B cell (primary cell): Measurements from ENCODE around the gene METRNL. TPM values are rescaled to one million over a fixed set of nuclear protein-coding genes. Genes with fewer than 3 reads are reported as not detected.

Experiments used
- ATAC-seq: fragments of 200-7000 bp; cut with Tn5 transposase; one replicate; pipeline ENCODE4 v1.10.0; 2021; ENCODE audit warnings: low read depth, mild to moderate bottlenecking, moderate number of reproducible peaks, moderate library complexity
- CTCF ChIA-PET: fragments of 350-600 bp; sonication (Branson Sonifier 250); formaldehyde crosslinking; loops from one replicate; lab custom pipeline; 2021; ENCODE audit warnings: antibody characterized with exemption, inconsistent platforms; lab: Charles Lee
- POLR2A ChIA-PET: fragments of 350-600 bp; sonication (Branson Sonifier 250); formaldehyde crosslinking; loops from one replicate; lab custom pipeline; 2021; ENCODE audit warnings: antibody characterized with exemption; lab: Charles Lee
- DNase-seq: peaks from one replicate; pipeline ENCODE4 v3.0.0; 2013
- H2AFZ ChIP-seq: 2 replicates; pipeline ENCODE4 v1.6.1; 2012; ENCODE audit warnings: mild to moderate bottlenecking, low read depth, low read length; ENCODE audit not compliant: insufficient read depth, poor library complexity, severe bottlenecking
- H3K27ac ChIP-seq, 2 donors: 1 replicate in 1 of 2; 2 replicates in 1 of 2; pipeline ENCODE4 v1.5.1; 2012 to 2013; ENCODE audit warnings: low read length in 2 of 2, mild to moderate bottlenecking in 2 of 2, moderate library complexity in 1 of 2
- H3K27me3 ChIP-seq, 4 experiments: fragments of 200-600 bp in 1 of 4; sonication (generic) in 1 of 4; replicated peaks in 1 of 4; 1 replicate in 2 of 4; 2 replicates in 2 of 4; pipeline versions ENCODE4 v1.6.1 to v1.7.0; 2013 to 2016; ENCODE audit warnings: low read length in 3 of 4, mild to moderate bottlenecking in 2 of 4, mixed read lengths in 1 of 4, moderate library complexity in 1 of 4; ENCODE audit not compliant: insufficient read depth in 4 of 4, control insufficient read depth in 3 of 4; ENCODE audit errors: control extremely low read depth in 1 of 4
- H3K36me3 ChIP-seq, 2 experiments: replicated peaks in 1 of 2; 1 replicate in 1 of 2; 2 replicates in 1 of 2; pipeline versions ENCODE4 v1.6.1 to v1.7.1; 2013; ENCODE audit warnings: low read length in 1 of 2; ENCODE audit not compliant: insufficient read depth in 2 of 2, control insufficient read depth in 1 of 2; ENCODE audit errors: control extremely low read depth in 1 of 2, extremely low read depth in 1 of 2
- H3K4me1 ChIP-seq, 2 donors: fragments of 200-600 bp in 1 of 2; sonication (generic) in 1 of 2; 1 replicate in 1 of 2; 2 replicates in 1 of 2; pipeline versions ENCODE4 v1.5.1 to v1.6.1; 2013 to 2017; ENCODE audit warnings: low read length in 2 of 2; ENCODE audit not compliant: control insufficient read depth in 2 of 2, insufficient read depth in 2 of 2
- H3K4me2 ChIP-seq: replicated peaks from 2 replicates; pipeline ENCODE3; 2012; ENCODE audit warnings: mild to moderate bottlenecking, low read depth, low read length; ENCODE audit not compliant: poor library complexity, severe bottlenecking
- H3K4me3 ChIP-seq, 5 experiments: fragments of 200-600 bp in 1 of 5; sonication (generic) in 1 of 5; 1 replicate in 3 of 5; 2 replicates in 2 of 5; pipeline versions ENCODE4 v1.5.1 to v1.7.0; 2011 to 2016; ENCODE audit warnings: low read length in 4 of 5, mild to moderate bottlenecking in 4 of 5, low read depth in 2 of 5, control low read depth in 1 of 5, moderate library complexity in 1 of 5; ENCODE audit not compliant: insufficient read depth in 1 of 5; ENCODE audit errors: control extremely low read depth in 1 of 5, extremely low read depth in 1 of 5
- H3K79me2 ChIP-seq: fragments of 200-600 bp; sonication (generic); one replicate; pipeline ENCODE4 v1.6.0; 2016; ENCODE audit warnings: low read length; ENCODE audit not compliant: control insufficient read depth, insufficient read depth
- H3K9ac ChIP-seq: fragments of 200-600 bp; sonication (generic); 2 replicates; pipeline ENCODE4 v1.6.1; 2017; ENCODE audit warnings: mild to moderate bottlenecking, low read length, moderate library complexity
- H3K9me3 ChIP-seq, 3 donors: one replicate each; pipeline versions ENCODE4 v1.6.1 to v1.7.1; 2013; ENCODE audit warnings: low read length in 2 of 3; ENCODE audit not compliant: control insufficient read depth in 2 of 3, insufficient read depth in 1 of 3; ENCODE audit errors: control extremely low read depth in 1 of 3
- H4K20me1 ChIP-seq: 2 replicates; pipeline ENCODE4 v1.6.0; 2012; ENCODE audit warnings: mild to moderate bottlenecking, low read length; ENCODE audit not compliant: insufficient read depth, control insufficient read depth, poor library complexity, severe bottlenecking
- H3K27ac Mint-ChIP-seq: one replicate; pipeline ENCODE4 v1.8.0; 2021; ENCODE audit warnings: mixed read lengths
- H3K27me3 Mint-ChIP-seq: one replicate; pipeline ENCODE4 v1.8.0; 2021; ENCODE audit warnings: mixed read lengths
- H3K4me1 Mint-ChIP-seq: one replicate; pipeline ENCODE4 v1.8.0; 2021; ENCODE audit warnings: mixed read lengths
- H3K4me3 Mint-ChIP-seq: one replicate; pipeline ENCODE4 v1.8.0; 2021; ENCODE audit warnings: mixed read lengths
- H3K9me3 Mint-ChIP-seq: one replicate; pipeline ENCODE4 v1.8.0; 2022; ENCODE audit warnings: mixed read lengths; ENCODE audit not compliant: insufficient read depth
- CTCF ChIP-seq: fragments of 200-600 bp; IDR thresholded peaks from one replicate; pipeline ENCODE4 v1.8.0; 2022; ENCODE audit warnings: antibody characterized with exemption, mild to moderate bottlenecking
- EZH2 ChIP-seq: IDR thresholded peaks from 2 replicates; pipeline ENCODE4 v1.6.1; 2012; ENCODE audit warnings: borderline replicate concordance, low read depth, mild to moderate bottlenecking, moderate library complexity, low read length; ENCODE audit not compliant: insufficient read depth, poor library complexity, severe bottlenecking
- WGBS: methylation state at CpG from one replicate; pipeline ENCODE4 v1.1.5; 2013; ENCODE audit warnings: missing lambda C conversion rate; ENCODE audit not compliant: insufficient coverage; 5-methylcytosine and 5-hydroxymethylcytosine counted together
- intact Hi-C: fragments of 100-400 bp; cut with micrococcal nuclease; formaldehyde crosslinking; loops from one replicate; pipeline ENCODE4 v1.10.0; 2022
- polyA plus RNA-seq: library from polyadenylated mRNA; depleted of rRNA; stranded (reverse); fragments of >200 nt; gene quantifications from 2 replicates; pipeline ENCODE4 v1.2.3, GENCODE V29; 2012
- total RNA-seq, 2 donors: library from RNA; stranded (reverse); fragments of 120-200 nt in 1 of 2; gene quantifications; 1 replicate in 1 of 2; 2 replicates in 1 of 2; pipeline versions ENCODE4 v1.2.3 to v1.2.4, GENCODE V29; 2013 to 2022

The METRNL gene
- total and polyA plus RNA-seq, 2 donors (not counting 1 experiment from before 2014, with no cell fraction given), result 11.8 to 18.4 TPM

- Mint-ChIP-seq H3K27ac (no peak overlapping the region), H3K4me1 (peaks cover 26% of the 10 kb centered on the region), H3K27me3 (no peaks in the 10 kb centered on the region), H3K4me3 (no peak overlapping the region), H3K9me3 (no peaks in the 10 kb centered on the region)
- H3K9ac ChIP-seq, result no peak overlapping the region
- no peak overlapping the region for H3K27ac ChIP-seq
- ATAC-seq (no peak), DNase-seq (no peak)
- no peaks in the 10 kb centered on the region for H3K9me3 ChIP-seq
- H3K4me3 ChIP-seq, result no peak overlapping the region
- H3K79me2 ChIP-seq, result peaks cover 3% of the 10 kb centered on the region
- peaks cover 5% of the 10 kb centered on the region for H4K20me1 ChIP-seq
- no peak overlapping the region for H3K4me2 ChIP-seq
- TF ChIP-seq CTCF, result no peak
- no peak for TF ChIP-seq EZH2
- H3K27me3 ChIP-seq, result no peaks in the 10 kb centered on the region
- H2AFZ ChIP-seq, result no peak overlapping the region
- POLR2A ChIA-PET, result interaction anchor here (0.6 kb wide), 1 partner anchor 334 kb away, joined by 3 read pairs; no protein-coding TSS in a partner anchor
- H3K36me3 ChIP-seq, result no peaks in the 10 kb centered on the region
- WGBS, result 96% methylated on average over 29 of the region's 39 CpGs
- CTCF ChIA-PET, result no interaction called here
- peaks cover 5 to 7% of the 10 kb centered on the region in 2 donors for H3K4me1 ChIP-seq
- intact Hi-C loops, result no loop called here
Measured at GRCh38 chr17:83086907-83087787, 7.7 kb downstream of the METRNL start.

- intact Hi-C loops, result no loop called here
- H2AFZ ChIP-seq, result no peak overlapping the region
- no peaks in the 10 kb centered on the region for H3K27me3 Mint-ChIP-seq
- ChIA-PET POLR2A (no interaction called here), CTCF (no interaction called here)
- H3K9me3 ChIP-seq, result no peaks in the 10 kb centered on the region
- DNase-seq (no peak), ATAC-seq (no peak)
- H3K36me3 ChIP-seq, result no peaks in the 10 kb centered on the region
- H3K4me3 ChIP-seq, result no peak overlapping the region
- H3K4me1 Mint-ChIP-seq, result peaks cover 18% of the 10 kb centered on the region
- no peak overlapping the region for H3K9ac ChIP-seq
- no peak for TF ChIP-seq CTCF
- TF ChIP-seq EZH2, result no peak
- H3K27ac Mint-ChIP-seq, result no peak overlapping the region
- no peak overlapping the region for H3K27ac ChIP-seq
- peaks cover 4% of the 10 kb centered on the region for H4K20me1 ChIP-seq
- no peaks in the 10 kb centered on the region for H3K4me1 ChIP-seq
- no peaks in the 10 kb centered on the region for H3K9me3 Mint-ChIP-seq
- H3K79me2 ChIP-seq, result peaks cover 3% of the 10 kb centered on the region
- WGBS, result 97% methylated on average over 28 of the region's 31 CpGs
- H3K4me2 ChIP-seq, result no peak overlapping the region
- no peak overlapping the region for H3K4me3 Mint-ChIP-seq
- no peaks in the 10 kb centered on the region for H3K27me3 ChIP-seq
Measured at GRCh38 chr17:83087788-83088360, 8.5 kb downstream of the METRNL start.
